Omental fat pad (tissue), 4 donors: Measurements from ENCODE around the gene LRRIQ4. TPM values are rescaled to one million over a fixed set of nuclear protein-coding genes. Genes with fewer than 3 reads are reported as not detected.

ENCODE experiments used
- ATAC-seq: fragments of 150-250 bp; one replicate; pipeline ENCODE4 v1.9.1; 2016; ENCODE audit warnings: mild to moderate bottlenecking, moderate library complexity; ENCODE audit not compliant: low FRiP score
- DNase-seq: peaks from one replicate; pipeline ENCODE4 v3.0.0-alpha.2; 2019; ENCODE audit warnings: low spot score
- total RNA-seq, 4 donors: library from RNA; depleted of rRNA; stranded (reverse); fragments of >200 nt; gene quantifications; one replicate each; pipeline ENCODE4 v1.1.0, GENCODE V29; 2016
- TF ChIP-seq, protein P1 (sequence below), 3 donors: fragments of 450-650 bp; IDR thresholded peaks; one replicate each; pipeline ENCODE4 v1.5.1; 2016 to 2017; ENCODE audit warnings: antibody characterized with exemption in 3 of 3, mild to moderate bottlenecking in 3 of 3, moderate library complexity in 2 of 3

LRRIQ4 gene
- total RNA-seq, 4 donors from 2014 or later, result 0.25 TPM; not detected in 3

DNA sequence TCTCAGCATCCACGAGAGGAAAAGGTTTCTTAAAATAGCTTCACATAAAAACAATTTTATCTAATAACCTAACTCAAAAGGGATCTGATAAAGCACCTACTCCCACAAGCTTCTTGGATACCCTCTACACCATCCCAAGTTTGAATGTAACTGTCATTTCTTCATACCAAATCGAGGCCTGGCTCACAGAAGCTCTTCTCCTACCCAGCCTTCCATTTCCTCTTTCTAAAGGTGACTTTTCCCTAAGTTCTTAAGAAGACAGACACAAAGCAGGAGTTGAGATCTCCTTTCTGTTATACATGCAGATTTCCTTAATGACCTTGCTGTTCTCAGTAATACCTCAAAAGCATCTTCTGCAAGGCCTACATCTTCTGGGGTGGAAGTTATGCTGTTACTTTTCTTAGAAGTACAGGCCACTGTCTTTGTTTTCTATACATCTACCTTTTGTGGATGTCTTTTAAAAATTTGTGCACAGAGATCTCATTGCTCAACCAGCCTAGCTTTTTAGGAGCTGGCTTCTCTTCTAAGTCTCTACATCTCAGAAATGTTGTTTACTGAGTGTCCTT, 3.4 kb upstream of the LRRIQ4 start:
- DNase-seq (no peak), ATAC-seq (no peak)
- TF ChIP-seq, protein P1, sequence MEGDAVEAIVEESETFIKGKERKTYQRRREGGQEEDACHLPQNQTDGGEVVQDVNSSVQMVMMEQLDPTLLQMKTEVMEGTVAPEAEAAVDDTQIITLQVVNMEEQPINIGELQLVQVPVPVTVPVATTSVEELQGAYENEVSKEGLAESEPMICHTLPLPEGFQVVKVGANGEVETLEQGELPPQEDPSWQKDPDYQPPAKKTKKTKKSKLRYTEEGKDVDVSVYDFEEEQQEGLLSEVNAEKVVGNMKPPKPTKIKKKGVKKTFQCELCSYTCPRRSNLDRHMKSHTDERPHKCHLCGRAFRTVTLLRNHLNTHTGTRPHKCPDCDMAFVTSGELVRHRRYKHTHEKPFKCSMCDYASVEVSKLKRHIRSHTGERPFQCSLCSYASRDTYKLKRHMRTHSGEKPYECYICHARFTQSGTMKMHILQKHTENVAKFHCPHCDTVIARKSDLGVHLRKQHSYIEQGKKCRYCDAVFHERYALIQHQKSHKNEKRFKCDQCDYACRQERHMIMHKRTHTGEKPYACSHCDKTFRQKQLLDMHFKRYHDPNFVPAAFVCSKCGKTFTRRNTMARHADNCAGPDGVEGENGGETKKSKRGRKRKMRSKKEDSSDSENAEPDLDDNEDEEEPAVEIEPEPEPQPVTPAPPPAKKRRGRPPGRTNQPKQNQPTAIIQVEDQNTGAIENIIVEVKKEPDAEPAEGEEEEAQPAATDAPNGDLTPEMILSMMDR (IDR thresholded peaks at IDR 0.05), result no peak

DNA sequence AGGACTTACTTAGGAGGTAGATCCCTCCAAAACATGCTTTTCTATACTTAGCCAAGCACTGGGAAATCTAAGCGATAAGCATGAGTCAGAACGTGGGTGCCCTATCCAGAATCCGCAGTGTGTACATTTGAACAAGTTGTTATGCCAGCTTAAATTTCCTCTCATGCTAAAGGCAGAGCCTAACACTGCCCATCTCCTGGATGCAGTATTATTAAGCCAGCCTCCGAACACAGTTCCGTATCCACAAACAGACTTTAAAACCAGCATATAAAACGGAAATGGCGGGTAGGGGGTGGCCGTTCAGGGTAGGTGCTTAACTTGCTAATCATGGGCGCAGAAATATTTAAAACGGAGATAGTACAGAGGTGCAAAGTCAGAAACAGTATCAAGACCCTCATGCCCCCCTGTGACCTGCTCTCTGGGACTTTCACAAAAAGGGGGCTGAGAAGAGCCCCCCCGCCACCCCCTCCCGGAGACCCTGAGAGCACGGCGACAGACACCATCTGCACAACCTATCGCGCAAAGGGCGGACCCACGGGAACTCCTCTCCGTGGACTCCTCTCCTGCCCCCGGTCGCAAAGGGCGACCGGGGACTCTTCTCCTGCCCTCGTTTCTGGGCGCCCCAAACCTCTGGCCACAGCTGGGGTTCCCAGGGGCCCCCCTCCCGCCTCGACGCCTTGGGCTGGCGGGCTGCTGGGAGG, 889 bp upstream of the LRRIQ4 start:
- DNase-seq, result no peak

DNA sequence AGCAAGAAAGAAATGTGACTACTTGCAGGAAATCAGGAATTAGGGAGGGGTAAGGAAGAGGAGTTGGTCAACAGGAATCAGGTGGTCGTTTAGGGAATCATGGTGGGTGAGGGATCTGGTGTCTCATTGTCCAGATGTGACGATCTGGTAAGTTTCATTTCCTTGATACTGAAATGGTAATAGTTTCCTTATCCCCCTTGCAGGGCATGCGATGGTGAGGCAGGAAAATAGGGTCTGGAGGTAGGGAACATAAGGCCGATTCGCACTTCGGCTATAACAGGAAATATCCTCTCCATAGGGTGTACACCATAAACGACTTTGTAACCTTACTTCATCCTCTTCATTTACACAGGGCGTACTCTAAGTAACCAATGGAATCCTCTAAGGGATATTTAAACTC, 608 bp downstream of the LRRIQ4 start:
- TF ChIP-seq, protein P1 (IDR thresholded peaks at IDR 0.05), result no peak
- no peak for DNase-seq
- ATAC-seq, result no peak

More for the DNA sequence above, 889 bp upstream of the LRRIQ4 start:
- TF ChIP-seq, protein P1 (IDR thresholded peaks at IDR 0.05), result no peak
- peak; percentile 48 for ATAC-seq

DNA sequence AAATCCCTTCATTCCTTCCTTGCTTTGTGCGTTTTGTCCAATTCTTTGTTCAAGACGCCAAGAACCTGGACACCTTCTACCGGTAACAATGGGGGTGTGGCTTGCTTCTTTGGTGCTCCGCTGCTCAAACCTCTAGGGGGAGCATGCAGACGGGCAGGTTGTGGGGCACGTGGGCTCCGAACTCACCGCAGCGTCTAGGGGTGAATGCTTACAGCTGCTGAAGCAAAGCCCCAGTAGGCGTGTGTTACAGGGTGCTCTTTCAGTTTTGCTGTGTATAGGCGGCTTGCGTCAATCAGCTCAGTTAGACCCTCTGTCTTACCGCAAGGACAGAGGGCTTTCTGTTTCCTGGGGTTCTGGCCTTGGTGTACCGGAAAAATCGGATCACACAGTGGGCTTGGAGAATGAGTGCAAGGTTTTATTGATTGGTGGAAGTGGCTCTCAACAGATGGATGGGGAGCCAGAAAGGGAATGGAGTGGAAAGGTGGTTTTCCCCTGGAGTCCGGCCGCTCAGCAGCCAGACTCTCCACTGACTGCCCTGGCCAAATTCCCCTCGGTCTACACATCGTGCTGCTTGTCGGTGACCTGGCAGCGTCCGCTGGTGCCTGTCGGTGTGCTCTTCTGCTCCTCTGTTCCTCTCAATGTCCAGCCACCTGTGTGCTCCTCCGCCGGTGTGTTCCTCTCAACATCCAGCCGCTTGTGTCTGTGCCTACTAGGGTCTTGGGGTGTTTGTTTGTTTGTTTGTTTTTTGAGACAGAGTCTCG, 1.3 kb downstream of the LRRIQ4 start:
- TF ChIP-seq, protein P1 (IDR thresholded peaks at IDR 0.05), result no peak
- ATAC-seq (no peak), DNase-seq (no peak)

DNA sequence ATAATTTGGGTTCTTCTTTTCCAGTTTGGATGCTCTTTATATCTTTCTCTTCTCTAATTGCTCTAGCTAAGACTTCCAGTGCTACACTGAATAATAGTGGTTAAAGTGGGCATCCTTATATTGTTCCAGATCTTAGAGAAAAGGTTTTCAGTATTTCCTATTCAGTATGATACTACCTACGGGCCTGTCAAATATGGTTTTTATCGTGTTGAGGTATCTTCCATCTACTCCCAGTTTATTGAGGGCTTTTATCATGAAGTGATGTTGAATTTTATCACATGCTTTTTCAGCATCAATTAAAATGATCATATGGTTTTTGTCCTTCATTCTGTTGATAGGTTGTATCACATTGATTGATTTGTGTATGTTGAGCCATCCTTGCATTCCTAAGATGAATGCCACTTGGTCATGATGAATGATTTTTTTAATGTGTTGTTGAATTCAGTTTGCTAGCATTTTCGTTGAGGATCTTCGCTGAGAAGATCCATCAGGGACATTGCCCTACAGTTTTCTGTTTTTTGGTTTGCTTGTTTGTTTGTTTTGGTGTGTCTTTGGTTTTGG, 3.0 kb downstream of the LRRIQ4 start:
- TF ChIP-seq, protein P1 (IDR thresholded peaks at IDR 0.05), result no peak
- ATAC-seq, result no peak
- no peak for DNase-seq

DNA sequence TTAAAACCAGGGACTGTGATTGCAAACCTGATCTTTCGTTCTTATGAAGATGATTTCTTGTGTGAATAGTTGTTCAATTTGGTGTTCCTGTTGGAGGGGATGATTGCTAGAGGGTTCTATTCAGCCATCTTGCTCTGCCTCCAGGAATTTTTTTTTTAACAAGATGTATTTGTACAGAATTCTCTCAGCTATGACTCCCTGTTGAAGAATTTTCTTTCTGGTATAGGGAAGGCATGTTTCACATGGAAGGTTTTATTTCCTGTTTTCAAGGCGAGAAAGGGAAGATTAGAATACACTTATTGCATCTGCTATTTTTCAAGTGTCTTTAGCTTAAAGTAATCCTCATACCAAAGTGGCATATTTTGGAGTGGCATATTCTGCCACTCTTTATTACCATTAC, 5.6 kb downstream of the LRRIQ4 start:
- no peak for DNase-seq
- ATAC-seq, result no peak
- TF ChIP-seq, protein P1 (IDR thresholded peaks at IDR 0.05), result no peak
